H1 (cell line): ENCODE measurements around the gene WDR44. TPM values are rescaled to one million over a fixed set of nuclear protein-coding genes. Genes with fewer than 3 reads are reported as not detected.

Experiments used
- CTCF ChIA-PET: fragments of 300-600 bp; sonication (Branson Sonifier 250); formaldehyde crosslinking; loops from one replicate; lab custom pipeline; 2021; ENCODE audit not compliant: partially characterized antibody; lab: Charles Lee
- POLR2A ChIA-PET: fragments of 300-600 bp; sonication (Branson Sonifier 250); formaldehyde crosslinking; loops from one replicate; lab custom pipeline; 2021; ENCODE audit warnings: inconsistent platforms; ENCODE audit not compliant: partially characterized antibody; lab: Charles Lee
- DNase-seq, 2 experiments: peaks; one replicate each; pipeline versions ENCODE4 v3.0.0 to v3.0.0-alpha.2; 2010 to 2022; ENCODE audit warnings: low spot score in 2 of 2, low read depth in 1 of 2, mixed read lengths in 1 of 2
- FAIRE-seq: peaks from 2 replicates; lab custom pipeline; 2011; peaks lifted over from hg19 to GRCh38; lab: Jason Lieb, UNC
- H2AFZ ChIP-seq: 2 replicates; pipeline ENCODE4 v1.8.1; 2012; ENCODE audit warnings: low read length, inconsistent platforms
- H2AK5ac ChIP-seq: 2 replicates; pipeline ENCODE4 v1.6.1; 2013; ENCODE audit warnings: low read depth, low read length
- H2BK120ac ChIP-seq: replicated peaks from 2 replicates; pipeline ENCODE3; 2013; ENCODE audit warnings: low read depth, low read length, inconsistent platforms
- H2BK12ac ChIP-seq: 2 replicates; pipeline ENCODE4 v1.6.1; 2013; ENCODE audit warnings: low read depth, low read length
- H2BK15ac ChIP-seq: 2 replicates; pipeline ENCODE4 v1.6.1; 2013; ENCODE audit warnings: low read length
- H2BK20ac ChIP-seq: 2 replicates; pipeline ENCODE4 v1.6.1; 2013; ENCODE audit warnings: low read length
- H2BK5ac ChIP-seq: 2 replicates; pipeline ENCODE4 v1.6.1; 2013; ENCODE audit warnings: low read depth, low read length
- H3K14ac ChIP-seq: 2 replicates; pipeline ENCODE4 v1.6.1; 2013; ENCODE audit warnings: inconsistent platforms; ENCODE audit not compliant: insufficient read length
- H3K18ac ChIP-seq: 2 replicates; pipeline ENCODE4 v1.6.1; 2013; ENCODE audit warnings: low read length; ENCODE audit errors: extremely low read depth
- H3K23ac ChIP-seq: 2 replicates; pipeline ENCODE4 v1.6.1; 2013; ENCODE audit warnings: inconsistent platforms; ENCODE audit not compliant: insufficient read length
- H3K23me2 ChIP-seq: 2 replicates; pipeline ENCODE4 v1.6.1; 2013; ENCODE audit warnings: low read depth, low read length
- H3K27ac ChIP-seq: 2 replicates; pipeline ENCODE4 v1.6.1; 2011; ENCODE audit warnings: low read depth, low read length, inconsistent platforms
- H3K27me3 ChIP-seq, 4 experiments: replicated peaks in 1 of 4; 1 replicate in 1 of 4; 2 replicates in 3 of 4; pipeline versions ENCODE4 v1.6.1 to v1.8.1; 2011 to 2013; ENCODE audit warnings: low read length in 3 of 4, mild to moderate bottlenecking in 3 of 4, inconsistent platforms in 2 of 4, mixed read lengths in 2 of 4, moderate library complexity in 1 of 4; ENCODE audit not compliant: control insufficient read depth in 3 of 4, insufficient read depth in 3 of 4; ENCODE audit errors: extremely low read depth in 1 of 4
- H3K36me3 ChIP-seq, 4 experiments: 2 replicates each; pipeline versions ENCODE4 v1.6.1 to v1.8.1; 2011 to 2013; ENCODE audit warnings: mild to moderate bottlenecking in 4 of 4, low read length in 3 of 4, moderate library complexity in 2 of 4, control low read depth in 1 of 4, inconsistent platforms in 1 of 4; ENCODE audit not compliant: insufficient read depth in 4 of 4, control insufficient read depth in 2 of 4
- H3K4ac ChIP-seq: replicated peaks from 2 replicates; pipeline ENCODE3; 2013; ENCODE audit warnings: low read length, low read depth, mixed read lengths, inconsistent platforms; ENCODE audit not compliant: insufficient read length
- H3K4me1 ChIP-seq, 4 experiments: replicated peaks in 1 of 4; 1 replicate in 1 of 4; 2 replicates in 3 of 4; pipeline versions ENCODE4 v1.6.1 to v1.8.1; 2011 to 2013; ENCODE audit warnings: low read length in 3 of 4, inconsistent platforms in 2 of 4, mixed read lengths in 1 of 4; ENCODE audit not compliant: insufficient read depth in 4 of 4, control insufficient read depth in 3 of 4
- H3K4me2 ChIP-seq, 2 experiments: 2 replicates each; pipeline versions ENCODE4 v1.6.1 to v1.8.1; 2011 to 2013; ENCODE audit warnings: low read depth in 2 of 2, low read length in 2 of 2, control low read depth in 1 of 2, inconsistent platforms in 1 of 2, mild to moderate bottlenecking in 1 of 2; ENCODE audit not compliant: insufficient read depth in 1 of 2
- H3K4me3 ChIP-seq, 4 experiments: fragments of 200-600, 300-600 bp in 1 of 4; sonication (generic), shearing (Covaris generic), sonication (Bioruptor Twin) in 1 of 4; 2 replicates each; pipeline versions ENCODE4 v1.5.1 to v1.8.1; 2011 to 2016; ENCODE audit warnings: low read length in 4 of 4, low read depth in 3 of 4, control low read depth in 2 of 4, inconsistent platforms in 2 of 4, mild to moderate bottlenecking in 2 of 4, mixed read lengths in 1 of 4, moderate library complexity in 1 of 4; ENCODE audit not compliant: insufficient read depth in 2 of 4; ENCODE audit errors: extremely low read depth in 1 of 4
- H3K56ac ChIP-seq: replicated peaks from 2 replicates; pipeline ENCODE3; 2013; ENCODE audit warnings: low read depth, mild to moderate bottlenecking, mixed read lengths, low read length, inconsistent platforms; ENCODE audit not compliant: insufficient read length
- H3K79me1 ChIP-seq: 2 replicates; pipeline ENCODE4 v1.6.1; 2013; ENCODE audit warnings: low read depth, low read length, control low read depth
- H3K79me2 ChIP-seq, 2 experiments: 2 replicates each; pipeline versions ENCODE4 v1.6.1 to v1.8.1; 2012 to 2013; ENCODE audit warnings: low read length in 2 of 2, mild to moderate bottlenecking in 2 of 2, inconsistent platforms in 1 of 2; ENCODE audit not compliant: insufficient read depth in 2 of 2, control insufficient read depth in 1 of 2
- H3K9ac ChIP-seq, 4 experiments: replicated peaks in 1 of 4; 1 replicate in 1 of 4; 2 replicates in 3 of 4; pipeline versions ENCODE4 v1.6.1 to v1.8.1; 2011 to 2013; ENCODE audit warnings: low read depth in 3 of 4, low read length in 3 of 4, control low read depth in 2 of 4, mild to moderate bottlenecking in 2 of 4, moderate library complexity in 2 of 4, inconsistent platforms in 1 of 4; ENCODE audit errors: extremely low read depth in 1 of 4
- H3K9me3 ChIP-seq, 2 experiments: 2 replicates each; pipeline versions ENCODE4 v1.6.1 to v1.8.1; 2012 to 2013; ENCODE audit warnings: mild to moderate bottlenecking in 2 of 2, moderate library complexity in 2 of 2, control low read depth in 1 of 2, inconsistent platforms in 1 of 2, low read depth in 1 of 2, low read length in 1 of 2, mixed read lengths in 1 of 2; ENCODE audit not compliant: insufficient read depth in 2 of 2
- H4K20me1 ChIP-seq, 2 experiments: replicated peaks in 1 of 2; 2 replicates each; pipeline versions ENCODE3 to v1.8.1; 2011 to 2013; ENCODE audit warnings: inconsistent platforms in 2 of 2, low read length in 2 of 2, mild to moderate bottlenecking in 1 of 2; ENCODE audit not compliant: insufficient read depth in 2 of 2, control insufficient read depth in 1 of 2
- H4K5ac ChIP-seq: 2 replicates; pipeline ENCODE4 v1.6.1; 2013; ENCODE audit warnings: low read length, low read depth, mixed read lengths, inconsistent platforms; ENCODE audit not compliant: insufficient read length
- H4K8ac ChIP-seq: 2 replicates; pipeline ENCODE4 v1.8.0; 2013; ENCODE audit warnings: mild to moderate bottlenecking, moderate library complexity, low read length, inconsistent platforms; ENCODE audit not compliant: insufficient read depth; ENCODE audit errors: extremely low read depth
- H4K91ac ChIP-seq: replicated peaks from 2 replicates; pipeline ENCODE3; 2013; ENCODE audit warnings: low read length, mixed read lengths, inconsistent platforms; ENCODE audit not compliant: insufficient read length
- BRCA1 ChIP-seq: IDR thresholded peaks from 2 replicates; pipeline ENCODE4 v1.6.1; 2012; ENCODE audit warnings: low read depth, low read length, improper control_type of control experiment
- KDM4A ChIP-seq: IDR thresholded peaks from one replicate; pipeline ENCODE4 v1.7.1; 2012; ENCODE audit warnings: low read depth, mild to moderate bottlenecking, moderate library complexity, low read length, inconsistent platforms; ENCODE audit not compliant: severe bottlenecking
- NRF1 ChIP-seq: IDR thresholded peaks from 2 replicates; pipeline ENCODE4 v1.6.1; 2011; ENCODE audit warnings: mild to moderate bottlenecking, low read depth, low read length, improper control_type of control experiment
- POLR2A ChIP-seq, 2 experiments: IDR thresholded peaks; 1 replicate in 1 of 2; 2 replicates in 1 of 2; pipeline ENCODE4 v1.6.1; 2011; ENCODE audit warnings: low read depth in 2 of 2, low read length in 2 of 2, mild to moderate bottlenecking in 2 of 2; ENCODE audit errors: control extremely low read depth in 1 of 2
- RBBP5 ChIP-seq: IDR thresholded peaks from 2 replicates; pipeline ENCODE4 v1.7.1; 2012; ENCODE audit warnings: low read depth, mild to moderate bottlenecking, inconsistent platforms, low read length, moderate library complexity, borderline replicate concordance
- WGBS, 2 experiments: shearing (Covaris generic) in 1 of 2; methylation state at CpG; one replicate each; pipeline versions ENCODE4 v1.1.6 to v1.1.7; 2013 to 2015; ENCODE audit warnings: low lambda C conversion rate in 2 of 2, mixed read lengths in 2 of 2, inconsistent platforms in 1 of 2, low coverage in 1 of 2, missing lambda C conversion rate in 1 of 2; ENCODE audit not compliant: insufficient replicate concordance in 2 of 2, insufficient coverage in 1 of 2, insufficient read length in 1 of 2; ENCODE audit errors: extremely low coverage in 1 of 2, missing lambda C conversion rate in 1 of 2; 5-methylcytosine and 5-hydroxymethylcytosine counted together
- polyA plus RNA-seq, 7 experiments: library from polyadenylated mRNA; depleted of rRNA in 3 of 7; stranded (reverse) in 5 of 7; unstranded in 2 of 7; fragments of >200 nt in 5 of 7; fragments of 200-250 nt in 2 of 7; gene quantifications; 1 replicate in 5 of 7; 2 replicates in 1 of 7; 4 replicates in 1 of 7; pipeline versions ENCODE4 v1.2.1 to v1.2.3, GENCODE V29; 2011 to 2013; ENCODE audit warnings: missing spikeins in 2 of 7, mixed read lengths in 2 of 7
- total RNA-seq: library from RNA; stranded (reverse); fragmentation: NEBNext Ultra II Directional; extraction: Animal tissue kit (Norgen Biotek cat#: 25700); gene quantifications from 2 replicates; pipeline ENCODE4 v1.2.1, GENCODE V29; 2021

The WDR44 gene
- total and polyA plus RNA-seq, 2 of the 8 experiments (the other 6 are each of a cell fraction or from before 2014, with no cell fraction given): 5.1 to 17.2 TPM

GRCh38 chrX:118350706-118351105 is 4.8 kb downstream of the WDR44 start:
- peaks cover 0 to 86% of the 10 kb centered on the region in 2 experiments; a peak in 2 of 4 replicates for H3K79me2 ChIP-seq
- ChIA-PET CTCF (interaction anchor here (0.5 kb wide), 1 partner anchor 1269 kb away, joined by 5 read pairs; no protein-coding TSS in a partner anchor), POLR2A (no interaction called here)
- H3K18ac ChIP-seq: no peak overlapping the region
- H3K4me2 ChIP-seq: no peak overlapping the region
- H2BK12ac ChIP-seq: no peak overlapping the region
- 100% methylated on average over 1 of the region's 1 CpG; no CpG with 5 or more reads in 1 of the 2 experiments for WGBS, 2 experiments
- no peak overlapping the region for H2BK120ac ChIP-seq
- H2BK15ac ChIP-seq: no peak overlapping the region
- FAIRE-seq (no peak), DNase-seq (no peak)
- H2BK20ac ChIP-seq: no peak overlapping the region
- no peak overlapping the region for H3K4me3 ChIP-seq
- no peak overlapping the region for H3K56ac ChIP-seq
- H4K5ac ChIP-seq: no peak overlapping the region
- no peak overlapping the region for H2AK5ac ChIP-seq
- no peak overlapping the region for H2AFZ ChIP-seq
- TF ChIP-seq RBBP5 (no peak), KDM4A (no peak), NRF1 (no peak), POLR2A (IDR thresholded peaks at IDR 0.05; ENCODE audit: control extremely low read depth in 1 of 2, low read depth in 2 of 2, low read length in 2 of 2) (no peak), BRCA1 (no peak)
- H4K91ac ChIP-seq: no peak overlapping the region
- no peak overlapping the region for H3K4ac ChIP-seq
- H3K79me1 ChIP-seq: peaks cover 2% of the 10 kb centered on the region; the same call in 1 of the 2 replicates
- H3K9me3 ChIP-seq: no peaks in the 10 kb centered on the region
- H4K8ac ChIP-seq: no peak overlapping the region
- no peak overlapping the region for H3K27ac ChIP-seq
- no peaks in the 10 kb centered on the region for H3K36me3 ChIP-seq
- H3K9ac ChIP-seq: no peak overlapping the region
- peaks cover 0 to 7% of the 10 kb centered on the region in 2 experiments for H4K20me1 ChIP-seq
- no peaks in the 10 kb centered on the region for H3K23me2 ChIP-seq
- H3K4me1 ChIP-seq: peaks cover 0 to 5% (median 2%) of the 10 kb centered on the region in 4 experiments; a peak in 2 of 7 replicates
- no peak overlapping the region for H3K23ac ChIP-seq
- H3K27me3 ChIP-seq: no peaks in the 10 kb centered on the region
- H2BK5ac ChIP-seq: no peak overlapping the region
- H3K14ac ChIP-seq: no peak overlapping the region
